ENCODE measurements around the gene AK5. TPM values are rescaled to one million over a fixed set of nuclear protein-coding genes. Genes with fewer than 3 reads are reported as not detected.

AK5 gene
- polyA plus RNA-seq, 2 of the 4 experiments (the other 2 are of a cell fraction): 4.9 to 6.1 TPM

DNA sequence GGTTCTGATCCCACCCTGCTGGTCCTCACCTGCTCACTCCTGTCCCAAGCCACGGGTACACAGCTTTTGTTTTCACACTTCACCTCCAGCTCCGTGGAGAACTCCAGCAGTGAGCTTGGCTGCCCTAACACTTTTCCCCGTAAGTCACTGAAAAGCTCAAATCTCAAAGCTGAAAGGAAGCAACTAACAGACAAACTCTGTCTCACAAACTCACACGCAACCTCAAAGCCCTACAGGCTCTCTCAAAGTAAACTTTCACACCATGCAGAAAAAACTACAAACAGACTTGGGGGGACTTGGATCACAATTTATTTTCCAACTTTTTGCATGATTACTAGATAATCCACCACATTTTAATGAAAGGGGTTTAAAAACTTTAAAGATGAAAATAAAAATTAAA lies 88.3 kb downstream of the AK5 start (continued):
- TF ChIP-seq, protein P1, sequence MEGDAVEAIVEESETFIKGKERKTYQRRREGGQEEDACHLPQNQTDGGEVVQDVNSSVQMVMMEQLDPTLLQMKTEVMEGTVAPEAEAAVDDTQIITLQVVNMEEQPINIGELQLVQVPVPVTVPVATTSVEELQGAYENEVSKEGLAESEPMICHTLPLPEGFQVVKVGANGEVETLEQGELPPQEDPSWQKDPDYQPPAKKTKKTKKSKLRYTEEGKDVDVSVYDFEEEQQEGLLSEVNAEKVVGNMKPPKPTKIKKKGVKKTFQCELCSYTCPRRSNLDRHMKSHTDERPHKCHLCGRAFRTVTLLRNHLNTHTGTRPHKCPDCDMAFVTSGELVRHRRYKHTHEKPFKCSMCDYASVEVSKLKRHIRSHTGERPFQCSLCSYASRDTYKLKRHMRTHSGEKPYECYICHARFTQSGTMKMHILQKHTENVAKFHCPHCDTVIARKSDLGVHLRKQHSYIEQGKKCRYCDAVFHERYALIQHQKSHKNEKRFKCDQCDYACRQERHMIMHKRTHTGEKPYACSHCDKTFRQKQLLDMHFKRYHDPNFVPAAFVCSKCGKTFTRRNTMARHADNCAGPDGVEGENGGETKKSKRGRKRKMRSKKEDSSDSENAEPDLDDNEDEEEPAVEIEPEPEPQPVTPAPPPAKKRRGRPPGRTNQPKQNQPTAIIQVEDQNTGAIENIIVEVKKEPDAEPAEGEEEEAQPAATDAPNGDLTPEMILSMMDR (IDR thresholded peaks at IDR 0.05): no peak
- no peak for TF ChIP-seq RNF2 (IDR thresholded peaks at IDR 0.05; ENCODE audit: borderline replicate concordance, low read depth)
- no peak for TF ChIP-seq HEYL (CRISPR knock-in tag; IDR thresholded peaks at IDR 0.05)

DNA sequence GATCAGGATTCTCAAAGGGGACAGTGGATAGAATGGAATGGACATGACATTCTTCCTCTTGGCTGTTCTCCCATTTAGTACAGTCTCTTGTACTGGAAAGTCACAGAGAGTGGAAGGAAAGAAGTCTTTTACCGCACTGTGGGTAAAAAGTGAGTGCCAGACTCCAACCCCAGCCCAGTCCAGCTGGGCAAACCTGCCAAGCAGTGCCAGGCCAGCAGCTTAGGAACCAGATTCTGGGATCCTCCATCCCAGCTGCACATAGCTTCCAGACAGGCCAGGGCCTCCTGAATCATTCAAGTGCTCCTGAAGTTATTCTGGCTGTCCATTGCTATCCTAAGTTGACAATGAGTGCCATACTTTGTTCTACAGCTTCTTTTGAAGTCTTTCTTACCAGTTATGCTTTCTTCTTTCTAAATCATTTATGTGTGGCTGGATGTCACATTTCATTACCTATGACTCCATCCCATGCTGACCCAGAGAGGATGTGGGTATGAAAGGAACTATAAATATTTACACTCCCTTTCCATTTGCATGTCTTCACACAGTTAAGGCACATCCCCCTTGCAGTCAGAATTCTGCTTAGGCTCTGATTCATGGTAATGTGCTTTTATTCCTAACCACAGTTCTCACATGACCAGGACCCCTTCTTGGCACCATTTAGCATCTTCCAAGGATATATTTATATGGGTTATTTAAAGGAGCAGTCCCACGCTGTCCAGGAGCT lies 88.9 kb downstream of the AK5 start:
- 92% methylated on average over 2 of the region's 2 CpGs for WGBS (ENCODE audit: missing lambda C conversion rate)
- CTCF ChIA-PET: no interaction called here
- Histone ChIP-seq H3K9me3 (no peaks in the 10 kb centered on the region), H3K27ac (peak overlapping the region in 1 of 2 experiments; percentile 59; a peak in 2 of 6 replicates), H3K4me3 (no peak overlapping the region), H3K4me2 (no peak overlapping the region), H3K4me1 (peaks cover 12% of the 10 kb centered on the region; the same call in 2 of the 3 replicates)
- TF ChIP-seq EHF (CRISPR knock-in tag; IDR thresholded peaks at IDR 0.05) (no peak), GATA3 (IDR thresholded peaks at IDR 0.05; ENCODE audit: borderline replicate concordance) (no peak), SMC3 (IDR thresholded peaks at IDR 0.05) (no peak), CBX2 (IDR thresholded peaks at IDR 0.05; ENCODE audit: borderline replicate concordance, low read depth) (no peak), ZNF302 (CRISPR knock-in tag; IDR thresholded peaks at IDR 0.05) (no peak), KDM5A (IDR thresholded peaks at IDR 0.05) (no peak)
- TF ChIP-seq, protein P2, sequence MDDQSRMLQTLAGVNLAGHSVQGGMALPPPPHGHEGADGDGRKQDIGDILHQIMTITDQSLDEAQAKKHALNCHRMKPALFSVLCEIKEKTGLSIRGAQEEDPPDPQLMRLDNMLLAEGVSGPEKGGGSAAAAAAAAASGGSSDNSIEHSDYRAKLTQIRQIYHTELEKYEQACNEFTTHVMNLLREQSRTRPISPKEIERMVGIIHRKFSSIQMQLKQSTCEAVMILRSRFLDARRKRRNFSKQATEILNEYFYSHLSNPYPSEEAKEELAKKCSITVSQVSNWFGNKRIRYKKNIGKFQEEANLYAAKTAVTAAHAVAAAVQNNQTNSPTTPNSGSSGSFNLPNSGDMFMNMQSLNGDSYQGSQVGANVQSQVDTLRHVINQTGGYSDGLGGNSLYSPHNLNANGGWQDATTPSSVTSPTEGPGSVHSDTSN (IDR thresholded peaks at IDR 0.05): no peak
- DNase-seq (ENCODE audit: low read depth in 1 of 2, low spot score in 1 of 2) (no peak), ATAC-seq (peak in 1 of 2 experiments; percentile 28; a peak in 2 of 6 replicates), FAIRE-seq (no peak)
- POLR2A ChIA-PET: no interaction called here

DNA sequence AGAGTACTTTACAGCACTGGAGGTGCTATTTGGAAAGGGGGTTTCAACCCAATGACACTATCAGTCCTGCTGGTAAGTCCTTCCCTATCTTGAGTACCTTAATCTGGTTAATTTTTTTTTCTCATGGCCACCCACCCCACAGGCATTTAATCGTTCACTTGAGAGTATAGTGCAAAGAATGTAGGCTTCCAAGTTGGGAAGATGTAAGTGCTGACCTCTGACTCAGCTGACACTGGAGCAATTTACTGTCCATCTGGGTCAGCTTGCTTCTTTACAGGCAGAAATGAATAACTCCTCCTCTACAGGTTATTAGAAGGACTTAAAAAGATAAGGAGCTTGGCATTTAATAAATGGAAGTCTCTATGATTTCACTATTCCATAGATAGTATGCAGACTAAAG lies 89.6 kb downstream of the AK5 start:
- H3K4me1 ChIP-seq: peaks cover 12% of the 10 kb centered on the region; the same call in 2 of the 3 replicates
- H3K4me2 ChIP-seq: no peak overlapping the region
- no peaks in the 10 kb centered on the region for H3K9me3 ChIP-seq
- 21% methylated on average over 1 of the region's 1 CpG for WGBS (ENCODE audit: missing lambda C conversion rate)
- ATAC-seq: no peak
- peak overlapping the region in 1 of 2 experiments; percentile 31; a peak in 1 of 6 replicates for H3K27ac ChIP-seq
- POLR2A ChIA-PET: no interaction called here
- no peak for TF ChIP-seq BHLHE40 (IDR thresholded peaks at IDR 0.05; ENCODE audit: low read depth, low read length)
- no peak for TF ChIP-seq CBX2 (IDR thresholded peaks at IDR 0.05; ENCODE audit: borderline replicate concordance, low read depth)
- no peak for TF ChIP-seq HOXB13 (CRISPR knock-in tag; IDR thresholded peaks at IDR 0.05; ENCODE audit: low read depth)
- TF ChIP-seq GATA3 (IDR thresholded peaks at IDR 0.05; ENCODE audit: borderline replicate concordance): no peak
- TF ChIP-seq MAFK (IDR thresholded peaks at IDR 0.05; ENCODE audit: partially characterized antibody): no peak
- no peak for TF ChIP-seq HOXB5 (CRISPR knock-in tag; IDR thresholded peaks at IDR 0.05)
- no peak for TF ChIP-seq NPAS2 (CRISPR knock-in tag; IDR thresholded peaks at IDR 0.05; ENCODE audit: borderline replicate concordance)
- TF ChIP-seq EP300 (IDR thresholded peaks at IDR 0.05): no peak
- DNase-seq (ENCODE audit: low read depth in 1 of 2, low spot score in 1 of 2): no peak
- H3K4me3 ChIP-seq: no peak overlapping the region
- CTCF ChIA-PET: no interaction called here
- FAIRE-seq: no peak

DNA sequence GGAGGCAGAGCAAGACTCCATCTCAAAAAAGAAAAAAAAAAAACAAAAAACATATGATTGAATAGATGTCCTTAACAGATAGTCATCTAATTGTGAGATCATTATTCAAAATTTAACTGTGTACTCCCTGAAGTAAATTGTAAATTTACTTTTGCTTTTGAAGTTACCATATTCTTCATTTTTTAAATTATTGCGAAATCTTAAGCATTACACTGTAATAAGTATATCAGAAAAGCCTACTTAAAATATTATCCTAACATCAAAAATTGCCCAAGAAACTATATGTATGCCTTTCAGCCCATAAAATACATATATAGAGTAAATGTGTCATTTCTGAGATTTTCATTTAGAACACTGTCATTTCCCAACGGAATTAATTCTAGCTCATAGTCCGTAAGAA lies 91.9 kb downstream of the AK5 start:
- ChIA-PET POLR2A (no interaction called here), CTCF (no interaction called here)
- peaks cover 13% of the 10 kb centered on the region; the same call in 2 of the 3 replicates for H3K4me1 ChIP-seq
- H3K4me2 ChIP-seq: no peak overlapping the region
- H3K4me3 ChIP-seq: no peak overlapping the region
- peak in 1 of 2 experiments; percentile 47; a peak in 1 of 4 replicates for TF ChIP-seq CEBPB (IDR thresholded peaks at IDR 0.05)
- TF ChIP-seq, protein P3, sequence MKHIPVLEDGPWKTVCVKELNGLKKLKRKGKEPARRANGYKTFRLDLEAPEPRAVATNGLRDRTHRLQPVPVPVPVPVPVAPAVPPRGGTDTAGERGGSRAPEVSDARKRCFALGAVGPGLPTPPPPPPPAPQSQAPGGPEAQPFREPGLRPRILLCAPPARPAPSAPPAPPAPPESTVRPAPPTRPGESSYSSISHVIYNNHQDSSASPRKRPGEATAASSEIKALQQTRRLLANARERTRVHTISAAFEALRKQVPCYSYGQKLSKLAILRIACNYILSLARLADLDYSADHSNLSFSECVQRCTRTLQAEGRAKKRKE (CRISPR knock-in tag; IDR thresholded peaks at IDR 0.05; ENCODE audit: low read depth): no peak
- ATAC-seq (no peak), DNase-seq (ENCODE audit: low read depth in 1 of 2, low spot score in 1 of 2) (no peak), FAIRE-seq (no peak)
- no peak overlapping the region for H3K27ac ChIP-seq
- H3K9me3 ChIP-seq: no peaks in the 10 kb centered on the region
- WGBS (ENCODE audit: missing lambda C conversion rate): 93% methylated on average over 3 of the region's 3 CpGs

Measured in A549 (cell line).